Measurements from ENCODE around the gene CCDC187. TPM values are rescaled to one million over a fixed set of nuclear protein-coding genes. Genes with fewer than 3 reads are reported as not detected.

The CCDC187 gene
- total and polyA plus RNA-seq, 2 of the 13 experiments (the other 11 are each of a cell fraction or from before 2014, with no cell fraction given) = 0.03 to 0.13 TPM

DNA sequence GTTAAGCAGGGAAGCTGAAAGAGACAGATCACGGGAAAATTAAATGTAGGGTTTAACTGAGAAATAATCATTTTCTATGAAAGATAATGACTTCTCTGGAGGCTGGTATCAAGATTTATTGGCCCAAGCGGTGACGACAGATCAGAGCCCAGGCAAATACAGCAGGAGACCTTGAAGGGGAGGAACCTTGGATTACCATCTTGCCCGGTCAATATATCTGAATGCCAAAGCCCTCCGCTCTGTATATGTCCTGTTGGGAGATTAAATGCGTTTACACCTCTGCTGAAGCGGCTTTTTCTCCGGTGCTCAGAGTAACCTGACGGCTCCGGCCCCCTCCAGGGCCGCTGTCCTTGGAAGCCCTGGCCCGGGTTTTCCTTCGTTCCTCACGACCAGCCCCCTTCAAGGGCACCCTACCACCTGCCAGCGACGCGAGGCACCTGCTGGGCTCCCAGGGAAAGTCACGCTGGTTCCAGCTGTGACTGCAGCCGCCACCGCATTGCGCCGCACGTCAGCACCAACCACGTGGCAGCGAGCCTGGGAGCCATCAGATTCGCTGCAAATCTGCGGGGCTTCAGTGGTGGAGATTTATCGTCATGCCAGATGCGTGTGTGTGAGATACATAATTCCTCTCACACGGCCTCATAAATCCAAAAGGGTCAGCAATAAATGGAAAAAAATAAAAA, 53.9 kb downstream of the CCDC187 start:
- Histone ChIP-seq H3K4me3 (replicated peaks in 1 of 3; ENCODE audit: insufficient read depth in 1 of 3, low read depth in 2 of 3, low read length in 3 of 3) (no peak overlapping the region), H2AFZ (ENCODE audit: low read length) (no peak overlapping the region), H3K9me3 (ENCODE audit: low read length) (no peaks in the 10 kb centered on the region), H3K4me2 (ENCODE audit: low read depth, low read length) (no peak overlapping the region), H3K9ac (ENCODE audit: insufficient read depth, low read depth, low read length) (no peak overlapping the region), H3K4me1 (ENCODE audit: insufficient read depth, low read length) (peaks cover 37% of the 10 kb centered on the region), H3K79me2 (ENCODE audit: insufficient read depth, low read length) (no peaks in the 10 kb centered on the region), H3K27me3 (ENCODE audit: control insufficient read depth in 1 of 2, insufficient read depth in 2 of 2, low read length in 2 of 2) (peaks cover 16 to 79% of the 10 kb centered on the region in 2 experiments), H4K20me1 (ENCODE audit: insufficient read depth, low read length) (no peaks in the 10 kb centered on the region; the same call in 1 of the 2 replicates), H3K27ac (ENCODE audit: extremely low read length, insufficient read depth, low read length) (no peak overlapping the region), H3K36me3 (replicated peaks in 1 of 2; ENCODE audit: control insufficient read depth in 1 of 2, insufficient read depth in 2 of 2, low read length in 2 of 2) (no peaks in the 10 kb centered on the region)
- in situ Hi-C loops (cut with HindIII; ENCODE audit: extremely low pct_ligation_motif_present, low pct_unique_long_range_greater_than_20kb) = loop anchor here (25.0 kb wide), 1 partner anchor 263 kb away; no protein-coding TSS in a partner anchor
- DNase-seq (ENCODE audit: low spot score) (no peak), ATAC-seq (no peak), FAIRE-seq (no peak)
- 60% methylated on average over 20 of the region's 30 CpGs for WGBS (ENCODE audit: low lambda C conversion rate)
- ChIA-PET POLR2A (interaction anchor here (1.1 kb wide), 1 partner anchor 80 kb away, joined by 3 read pairs; no protein-coding TSS in a partner anchor), CTCF (ENCODE audit: low intra/inter-chr PET ratio, low total read pairs) (no interaction called here)
- BruUV-seq (replicated peaks) = no TSS peak
- intact Hi-C loops (cut with micrococcal nuclease; ENCODE audit: unreplicated experiment) = loop anchor here (5.0 kb wide), 2 partner anchors 377 to 1727 kb away; no protein-coding TSS in a partner anchor
- TF ChIP-seq PRPF4 (IDR thresholded peaks at IDR 0.05; ENCODE audit: low read depth, low read length, poor library complexity, severe bottlenecking) (no peak), HCFC1 (IDR thresholded peaks at IDR 0.05; ENCODE audit: low read depth, low read length) (no peak), ZNF264 (CRISPR knock-in tag; IDR thresholded peaks at IDR 0.05) (no peak), CEBPB (IDR thresholded peaks at IDR 0.05; ENCODE audit: borderline replicate concordance, low read depth, low read length) (no peak)
- TF ChIP-seq, protein P1, sequence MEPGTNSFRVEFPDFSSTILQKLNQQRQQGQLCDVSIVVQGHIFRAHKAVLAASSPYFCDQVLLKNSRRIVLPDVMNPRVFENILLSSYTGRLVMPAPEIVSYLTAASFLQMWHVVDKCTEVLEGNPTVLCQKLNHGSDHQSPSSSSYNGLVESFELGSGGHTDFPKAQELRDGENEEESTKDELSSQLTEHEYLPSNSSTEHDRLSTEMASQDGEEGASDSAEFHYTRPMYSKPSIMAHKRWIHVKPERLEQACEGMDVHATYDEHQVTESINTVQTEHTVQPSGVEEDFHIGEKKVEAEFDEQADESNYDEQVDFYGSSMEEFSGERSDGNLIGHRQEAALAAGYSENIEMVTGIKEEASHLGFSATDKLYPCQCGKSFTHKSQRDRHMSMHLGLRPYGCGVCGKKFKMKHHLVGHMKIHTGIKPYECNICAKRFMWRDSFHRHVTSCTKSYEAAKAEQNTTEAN (CRISPR knock-in tag; conservative IDR thresholded peaks at IDR 0.05) = no peak
- TF ChIP-seq, protein P2, sequence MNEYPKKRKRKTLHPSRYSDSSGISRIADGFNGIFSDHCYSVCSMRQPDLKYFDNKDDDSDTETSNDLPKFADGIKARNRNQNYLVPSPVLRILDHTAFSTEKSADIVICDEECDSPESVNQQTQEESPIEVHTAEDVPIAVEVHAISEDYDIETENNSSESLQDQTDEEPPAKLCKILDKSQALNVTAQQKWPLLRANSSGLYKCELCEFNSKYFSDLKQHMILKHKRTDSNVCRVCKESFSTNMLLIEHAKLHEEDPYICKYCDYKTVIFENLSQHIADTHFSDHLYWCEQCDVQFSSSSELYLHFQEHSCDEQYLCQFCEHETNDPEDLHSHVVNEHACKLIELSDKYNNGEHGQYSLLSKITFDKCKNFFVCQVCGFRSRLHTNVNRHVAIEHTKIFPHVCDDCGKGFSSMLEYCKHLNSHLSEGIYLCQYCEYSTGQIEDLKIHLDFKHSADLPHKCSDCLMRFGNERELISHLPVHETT (CRISPR knock-in tag; conservative IDR thresholded peaks at IDR 0.05) = no peak
- TF ChIP-seq, protein P3, sequence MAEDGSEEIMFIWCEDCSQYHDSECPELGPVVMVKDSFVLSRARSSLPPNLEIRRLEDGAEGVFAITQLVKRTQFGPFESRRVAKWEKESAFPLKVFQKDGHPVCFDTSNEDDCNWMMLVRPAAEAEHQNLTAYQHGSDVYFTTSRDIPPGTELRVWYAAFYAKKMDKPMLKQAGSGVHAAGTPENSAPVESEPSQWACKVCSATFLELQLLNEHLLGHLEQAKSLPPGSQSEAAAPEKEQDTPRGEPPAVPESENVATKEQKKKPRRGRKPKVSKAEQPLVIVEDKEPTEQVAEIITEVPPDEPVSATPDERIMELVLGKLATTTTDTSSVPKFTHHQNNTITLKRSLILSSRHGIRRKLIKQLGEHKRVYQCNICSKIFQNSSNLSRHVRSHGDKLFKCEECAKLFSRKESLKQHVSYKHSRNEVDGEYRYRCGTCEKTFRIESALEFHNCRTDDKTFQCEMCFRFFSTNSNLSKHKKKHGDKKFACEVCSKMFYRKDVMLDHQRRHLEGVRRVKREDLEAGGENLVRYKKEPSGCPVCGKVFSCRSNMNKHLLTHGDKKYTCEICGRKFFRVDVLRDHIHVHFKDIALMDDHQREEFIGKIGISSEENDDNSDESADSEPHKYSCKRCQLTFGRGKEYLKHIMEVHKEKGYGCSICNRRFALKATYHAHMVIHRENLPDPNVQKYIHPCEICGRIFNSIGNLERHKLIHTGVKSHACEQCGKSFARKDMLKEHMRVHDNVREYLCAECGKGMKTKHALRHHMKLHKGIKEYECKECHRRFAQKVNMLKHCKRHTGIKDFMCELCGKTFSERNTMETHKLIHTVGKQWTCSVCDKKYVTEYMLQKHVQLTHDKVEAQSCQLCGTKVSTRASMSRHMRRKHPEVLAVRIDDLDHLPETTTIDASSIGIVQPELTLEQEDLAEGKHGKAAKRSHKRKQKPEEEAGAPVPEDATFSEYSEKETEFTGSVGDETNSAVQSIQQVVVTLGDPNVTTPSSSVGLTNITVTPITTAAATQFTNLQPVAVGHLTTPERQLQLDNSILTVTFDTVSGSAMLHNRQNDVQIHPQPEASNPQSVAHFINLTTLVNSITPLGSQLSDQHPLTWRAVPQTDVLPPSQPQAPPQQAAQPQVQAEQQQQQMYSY (CRISPR knock-in tag; IDR thresholded peaks at IDR 0.05) = peak; percentile 72; the same call in 1 of the 2 replicates
- TF ChIP-seq, protein P4, sequence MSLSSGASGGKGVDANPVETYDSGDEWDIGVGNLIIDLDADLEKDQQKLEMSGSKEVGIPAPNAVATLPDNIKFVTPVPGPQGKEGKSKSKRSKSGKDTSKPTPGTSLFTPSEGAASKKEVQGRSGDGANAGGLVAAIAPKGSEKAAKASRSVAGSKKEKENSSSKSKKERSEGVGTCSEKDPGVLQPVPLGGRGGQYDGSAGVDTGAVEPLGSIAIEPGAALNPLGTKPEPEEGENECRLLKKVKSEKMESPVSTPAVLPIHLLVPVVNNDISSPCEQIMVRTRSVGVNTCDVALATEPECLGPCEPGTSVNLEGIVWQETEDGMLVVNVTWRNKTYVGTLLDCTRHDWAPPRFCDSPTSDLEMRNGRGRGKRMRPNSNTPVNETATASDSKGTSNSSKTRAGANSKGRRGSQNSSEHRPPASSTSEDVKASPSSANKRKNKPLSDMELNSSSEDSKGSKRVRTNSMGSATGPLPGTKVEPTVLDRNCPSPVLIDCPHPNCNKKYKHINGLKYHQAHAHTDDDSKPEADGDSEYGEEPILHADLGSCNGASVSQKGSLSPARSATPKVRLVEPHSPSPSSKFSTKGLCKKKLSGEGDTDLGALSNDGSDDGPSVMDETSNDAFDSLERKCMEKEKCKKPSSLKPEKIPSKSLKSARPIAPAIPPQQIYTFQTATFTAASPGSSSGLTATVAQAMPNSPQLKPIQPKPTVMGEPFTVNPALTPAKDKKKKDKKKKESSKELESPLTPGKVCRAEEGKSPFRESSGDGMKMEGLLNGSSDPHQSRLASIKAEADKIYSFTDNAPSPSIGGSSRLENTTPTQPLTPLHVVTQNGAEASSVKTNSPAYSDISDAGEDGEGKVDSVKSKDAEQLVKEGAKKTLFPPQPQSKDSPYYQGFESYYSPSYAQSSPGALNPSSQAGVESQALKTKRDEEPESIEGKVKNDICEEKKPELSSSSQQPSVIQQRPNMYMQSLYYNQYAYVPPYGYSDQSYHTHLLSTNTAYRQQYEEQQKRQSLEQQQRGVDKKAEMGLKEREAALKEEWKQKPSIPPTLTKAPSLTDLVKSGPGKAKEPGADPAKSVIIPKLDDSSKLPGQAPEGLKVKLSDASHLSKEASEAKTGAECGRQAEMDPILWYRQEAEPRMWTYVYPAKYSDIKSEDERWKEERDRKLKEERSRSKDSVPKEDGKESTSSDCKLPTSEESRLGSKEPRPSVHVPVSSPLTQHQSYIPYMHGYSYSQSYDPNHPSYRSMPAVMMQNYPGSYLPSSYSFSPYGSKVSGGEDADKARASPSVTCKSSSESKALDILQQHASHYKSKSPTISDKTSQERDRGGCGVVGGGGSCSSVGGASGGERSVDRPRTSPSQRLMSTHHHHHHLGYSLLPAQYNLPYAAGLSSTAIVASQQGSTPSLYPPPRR (CRISPR knock-in tag; IDR thresholded peaks at IDR 0.05; ENCODE audit: borderline replicate concordance) = no peak
